SK-N-SH treated with all-trans-retinoic acid at 6 μM for 48 hours (cell line): ENCODE measurements around the gene GRIA1.

Experiments
- OSR1 ChIP-seq: fragments of 250-450 bp; sonication (Bioruptor Pico); IDR thresholded peaks from 2 replicates; pipeline ENCODE4 v1.8.0; 2022; ENCODE audit warnings: moderate library complexity, mild to moderate bottlenecking, inconsistent platforms
- PATZ1 ChIP-seq: fragments of 250-450 bp; sonication (Bioruptor Pico); IDR thresholded peaks from 2 replicates; pipeline ENCODE4 v1.8.0; 2020; ENCODE audit warnings: mild to moderate bottlenecking, moderate library complexity, borderline replicate concordance
- ZFP30 ChIP-seq: fragments of 450-650 bp; formaldehyde crosslinking; IDR thresholded peaks from 2 replicates; pipeline ENCODE4 v1.5.0; 2022; ENCODE audit warnings: mild to moderate bottlenecking, moderate library complexity

DNA sequence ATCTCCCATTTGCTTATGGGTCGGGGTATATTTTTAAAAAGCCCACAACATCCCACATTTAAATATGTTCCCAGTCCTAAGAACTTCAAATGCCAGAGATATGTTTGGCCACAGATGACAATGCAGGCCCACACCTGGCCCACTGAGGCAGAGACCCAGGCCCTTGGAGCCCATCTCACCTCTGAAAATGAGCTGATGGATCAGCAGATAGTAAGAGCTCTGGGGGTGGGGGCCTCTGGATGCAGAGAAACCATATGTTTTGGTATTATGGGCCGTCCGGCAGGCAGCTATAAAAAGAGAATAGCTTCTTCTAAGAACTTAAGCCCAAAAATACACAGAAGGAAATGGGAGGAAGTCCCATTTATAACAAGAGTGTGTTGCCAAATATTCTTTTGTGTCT lies 256.0 kb downstream of the GRIA1 start:
- TF ChIP-seq OSR1 (CRISPR knock-in tag) (no peak), PATZ1 (CRISPR knock-in tag) (no peak), ZFP30 (CRISPR knock-in tag) (no peak)
